ENCODE results near the gene NCL. TPM values are rescaled to one million over a fixed set of nuclear protein-coding genes. Genes with fewer than 3 reads are reported as not detected.

Gene NCL
- total and polyA plus RNA-seq, 2 of the 13 experiments (the other 11 are each of a cell fraction or from before 2014, with no cell fraction given): 105 to 779 TPM

- Histone ChIP-seq H3K9ac (ENCODE audit: insufficient read depth, low read depth, low read length) (no peak overlapping the region), H3K9me3 (ENCODE audit: low read length) (no peaks in the 10 kb centered on the region), H3K79me2 (ENCODE audit: insufficient read depth, low read length) (no peaks in the 10 kb centered on the region), H3K4me1 (ENCODE audit: insufficient read depth, low read length) (peaks cover 6% of the 10 kb centered on the region; the same call in 1 of the 2 replicates), H3K4me2 (ENCODE audit: low read depth, low read length) (no peak overlapping the region), H2AFZ (ENCODE audit: low read length) (no peak overlapping the region), H3K4me3 (replicated peaks in 1 of 3; ENCODE audit: insufficient read depth in 1 of 3, low read depth in 2 of 3, low read length in 3 of 3) (no peak overlapping the region), H3K27ac (ENCODE audit: extremely low read length, insufficient read depth, low read length) (no peak overlapping the region), H4K20me1 (ENCODE audit: insufficient read depth, low read length) (no peaks in the 10 kb centered on the region), H3K27me3 (ENCODE audit: control insufficient read depth in 1 of 2, insufficient read depth in 2 of 2, low read length in 2 of 2) (peaks cover 0 to 9% of the 10 kb centered on the region in 2 experiments; a peak in 2 of 5 replicates), H3K36me3 (replicated peaks in 1 of 2; ENCODE audit: control insufficient read depth in 1 of 2, insufficient read depth in 2 of 2, low read length in 2 of 2) (no peaks in the 10 kb centered on the region)
- WGBS (ENCODE audit: low lambda C conversion rate): 70% methylated on average over 4 of the region's 5 CpGs
- DNase-seq (ENCODE audit: low spot score) (no peak), ATAC-seq (no peak), FAIRE-seq (no peak)
- in situ Hi-C loops (cut with HindIII; ENCODE audit: extremely low pct_ligation_motif_present, low pct_unique_long_range_greater_than_20kb) (no loop called here), intact Hi-C loops (cut with micrococcal nuclease; ENCODE audit: unreplicated experiment) (no loop called here)
- POLR2A ChIA-PET: interaction anchor here (2.7 kb wide), 1 partner anchor 48 kb away, joined by 8 read pairs; the partner anchor contains the start of gene NCL
- BruUV-seq (replicated peaks): no TSS peak
- CTCF ChIA-PET (ENCODE audit: low intra/inter-chr PET ratio, low total read pairs): no interaction called here
- TF ChIP-seq SP5 (CRISPR knock-in tag; IDR thresholded peaks at IDR 0.05; ENCODE audit: borderline replicate concordance, low read depth) (no peak), MED1 (CRISPR knock-in tag; IDR thresholded peaks at IDR 0.05) (no peak), TRAFD1 (CRISPR knock-in tag; IDR thresholded peaks at IDR 0.05; ENCODE audit: borderline replicate concordance) (no peak), TEAD3 (CRISPR knock-in tag; optimal IDR thresholded peaks at IDR 0.05; ENCODE audit: borderline replicate concordance) (no peak), THRA (CRISPR knock-in tag; IDR thresholded peaks at IDR 0.05; ENCODE audit: borderline replicate concordance) (no peak), IRX3 (CRISPR knock-in tag; IDR thresholded peaks at IDR 0.05; ENCODE audit: borderline replicate concordance, low read depth) (no peak), PAXIP1 (CRISPR knock-in tag; conservative IDR thresholded peaks at IDR 0.05) (no peak), CBX2 (IDR thresholded peaks at IDR 0.05; ENCODE audit: low read depth, low read length) (no peak), CBX2 (CRISPR knock-in tag; IDR thresholded peaks at IDR 0.05; ENCODE audit: low read depth) (no peak), ZGPAT (CRISPR knock-in tag; IDR thresholded peaks at IDR 0.05) (no peak), HES4 (CRISPR knock-in tag; IDR thresholded peaks at IDR 0.05; ENCODE audit: borderline replicate concordance) (no peak), KDM6A (CRISPR knock-in tag; IDR thresholded peaks at IDR 0.05; ENCODE audit: low read depth) (no peak), ZNF678 (CRISPR knock-in tag; IDR thresholded peaks at IDR 0.05) (no peak), HOMEZ (CRISPR knock-in tag; IDR thresholded peaks at IDR 0.05; ENCODE audit: low read depth) (no peak)
Observed at GRCh38 chr2:231512222-231512621, 47.9 kb upstream of the NCL start.

Measured in HepG2 (cell line).